Choroid plexus epithelial cell (primary cell): ENCODE data around the gene RAD17.
"Not testable (repeated sequence)": the region's sequence is repeated elsewhere in the genome, so short reads cannot be mapped to it uniquely, and the experiment has no call there.

ENCODE experiments used
- DNase-seq: peaks from one replicate; pipeline ENCODE4 v3.0.0-alpha.2; 2010; ENCODE audit warnings: low read depth
- H3K4me3 ChIP-seq: 2 replicates; pipeline ENCODE4 v1.5.1; 2011; ENCODE audit warnings: low read depth, mild to moderate bottlenecking, control low read depth, low read length, moderate library complexity
- TF ChIP-seq, protein P1 (sequence below): conservative IDR thresholded peaks from 2 replicates; pipeline ENCODE4 v1.5.1; 2011; ENCODE audit warnings: low read depth, mild to moderate bottlenecking, control low read depth, inconsistent platforms, low read length, moderate library complexity

The RAD17 gene

DNA sequence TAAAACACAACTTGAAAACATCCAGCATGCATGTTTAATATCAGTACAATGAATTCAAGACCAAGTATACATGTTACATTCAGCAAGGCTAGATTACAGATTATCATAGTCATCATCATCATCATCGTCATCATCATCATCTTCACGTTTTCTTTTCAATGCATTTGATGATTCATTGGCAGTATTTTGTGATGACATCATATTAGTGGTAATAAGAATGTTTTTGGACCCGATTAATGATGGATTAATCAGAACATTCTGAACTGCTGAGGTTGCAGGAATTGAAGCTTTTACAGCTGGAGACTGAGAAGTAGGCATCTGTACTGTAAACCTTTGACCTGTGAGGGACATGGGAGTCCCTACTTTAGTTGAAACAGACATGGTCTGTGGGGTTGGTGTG is 4.8 kb upstream of the RAD17 start:
- DNase-seq = no peak
- TF ChIP-seq, protein P1, sequence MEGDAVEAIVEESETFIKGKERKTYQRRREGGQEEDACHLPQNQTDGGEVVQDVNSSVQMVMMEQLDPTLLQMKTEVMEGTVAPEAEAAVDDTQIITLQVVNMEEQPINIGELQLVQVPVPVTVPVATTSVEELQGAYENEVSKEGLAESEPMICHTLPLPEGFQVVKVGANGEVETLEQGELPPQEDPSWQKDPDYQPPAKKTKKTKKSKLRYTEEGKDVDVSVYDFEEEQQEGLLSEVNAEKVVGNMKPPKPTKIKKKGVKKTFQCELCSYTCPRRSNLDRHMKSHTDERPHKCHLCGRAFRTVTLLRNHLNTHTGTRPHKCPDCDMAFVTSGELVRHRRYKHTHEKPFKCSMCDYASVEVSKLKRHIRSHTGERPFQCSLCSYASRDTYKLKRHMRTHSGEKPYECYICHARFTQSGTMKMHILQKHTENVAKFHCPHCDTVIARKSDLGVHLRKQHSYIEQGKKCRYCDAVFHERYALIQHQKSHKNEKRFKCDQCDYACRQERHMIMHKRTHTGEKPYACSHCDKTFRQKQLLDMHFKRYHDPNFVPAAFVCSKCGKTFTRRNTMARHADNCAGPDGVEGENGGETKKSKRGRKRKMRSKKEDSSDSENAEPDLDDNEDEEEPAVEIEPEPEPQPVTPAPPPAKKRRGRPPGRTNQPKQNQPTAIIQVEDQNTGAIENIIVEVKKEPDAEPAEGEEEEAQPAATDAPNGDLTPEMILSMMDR = no peak
- no peak overlapping the region for H3K4me3 ChIP-seq

DNA sequence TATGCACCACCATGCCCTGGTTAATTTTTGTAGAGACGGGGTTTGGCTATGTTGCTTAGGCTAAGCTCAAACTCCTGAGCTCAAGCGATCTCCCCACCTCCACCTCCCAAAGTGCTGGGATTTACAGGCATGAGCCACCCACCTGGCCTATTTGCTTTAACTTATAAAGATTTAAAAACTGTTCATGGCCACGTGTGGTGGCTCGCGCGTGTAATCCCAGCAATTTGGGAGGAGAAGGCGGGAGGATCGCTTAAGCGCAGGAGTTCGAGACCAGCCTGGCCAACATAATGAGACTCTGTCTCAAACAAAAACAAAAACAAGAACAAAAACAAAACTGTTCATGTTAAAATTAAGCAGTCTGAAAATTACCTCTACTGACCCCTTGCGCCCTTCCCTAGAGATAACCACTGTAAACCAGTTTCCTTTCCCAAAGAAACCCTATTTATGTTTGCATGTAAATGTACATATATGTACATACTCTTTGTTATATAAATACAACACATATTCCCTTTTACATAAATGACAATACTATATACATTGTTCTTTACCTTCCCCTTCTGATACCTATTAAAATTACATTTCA is 1.8 kb upstream of the RAD17 start:
- no peak for DNase-seq
- peak overlapping the region; percentile 91 for H3K4me3 ChIP-seq
- TF ChIP-seq, protein P1 = no peak

DNA sequence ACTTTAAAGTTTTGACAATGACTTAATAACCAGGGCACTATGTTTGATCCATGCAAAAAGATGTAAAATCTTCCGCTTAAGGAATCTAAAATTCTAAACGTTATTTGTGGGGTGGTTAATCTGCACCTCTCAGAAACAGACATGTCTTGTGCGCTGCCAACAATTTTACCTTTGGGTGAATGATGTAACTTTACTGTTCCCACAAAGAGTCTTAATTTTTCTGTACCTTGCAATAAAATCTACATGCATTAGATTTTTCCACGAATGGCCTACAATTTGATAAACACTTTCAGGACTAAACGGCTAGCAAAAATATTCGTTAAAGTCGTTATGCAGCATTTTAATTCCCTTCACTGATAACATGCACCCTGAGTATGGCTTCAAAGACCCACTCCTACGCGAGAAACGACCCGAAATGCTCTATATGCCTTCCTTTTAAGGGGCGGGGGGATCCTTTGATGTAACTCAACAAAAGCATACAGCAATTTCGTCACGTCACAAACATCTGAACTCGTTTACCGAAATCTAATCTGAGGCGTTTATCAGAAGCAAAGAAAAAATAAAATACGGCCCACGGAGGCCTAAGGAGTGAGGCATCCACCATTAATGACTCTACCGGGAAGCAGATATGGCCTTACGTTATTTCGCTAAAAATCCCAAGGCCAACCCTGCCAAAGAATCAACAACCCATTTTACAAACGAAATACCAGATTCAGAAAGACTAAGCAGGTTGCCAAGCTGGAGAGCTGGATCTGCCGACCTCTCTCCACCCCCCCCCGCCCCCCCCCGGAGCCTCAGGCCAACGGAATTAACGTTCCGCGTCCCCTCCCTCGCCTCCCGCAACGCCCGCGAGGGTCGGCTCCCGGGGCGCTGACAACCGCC is 919 bp upstream of the RAD17 start:
- peak overlapping the region; percentile 91 for H3K4me3 ChIP-seq
- DNase-seq = peak; percentile 10

DNA sequence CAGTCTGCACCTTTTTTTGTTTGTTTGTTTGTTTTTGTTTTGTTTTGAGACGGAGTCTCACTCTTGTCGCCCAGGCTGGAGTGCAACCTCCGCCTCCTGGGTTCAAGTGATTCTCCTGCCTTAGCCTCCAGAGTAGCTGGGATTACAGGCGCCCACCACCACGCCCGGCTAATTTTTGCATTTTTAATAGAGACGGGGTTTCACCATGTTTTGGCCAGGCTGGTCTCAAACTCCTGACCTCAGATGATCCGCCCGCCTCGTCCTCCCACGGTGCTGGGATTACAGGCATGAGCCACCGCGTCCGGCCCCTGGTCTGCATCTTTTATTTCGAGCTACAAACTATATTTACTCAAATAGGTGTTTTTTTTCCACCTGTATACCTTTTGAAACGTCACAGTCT is 717 bp downstream of the RAD17 start:
- H3K4me3 ChIP-seq = peak overlapping the region; percentile 91
- not testable (repeated sequence) for DNase-seq

More for the DNA sequence above, 919 bp upstream of the RAD17 start:
- TF ChIP-seq, protein P1 = no peak

DNA sequence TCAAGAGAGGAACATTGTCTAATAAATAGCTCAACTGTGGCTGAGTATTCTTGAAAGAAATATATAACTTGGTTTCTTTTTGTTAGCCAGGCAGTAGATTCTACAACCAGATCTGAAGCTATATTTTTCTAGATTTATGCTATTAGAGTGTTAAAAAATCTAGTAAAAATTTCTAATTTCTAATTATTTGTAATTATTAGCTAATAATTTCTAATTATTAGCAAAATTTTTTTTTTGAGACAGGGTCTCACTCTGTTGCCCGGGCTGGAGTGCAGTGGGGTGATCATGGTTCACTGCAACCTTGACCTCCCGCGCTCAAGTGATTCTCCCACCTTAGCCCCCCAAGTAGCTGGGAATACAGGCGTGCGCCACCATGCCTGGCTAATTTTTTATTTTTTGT is 2.8 kb downstream of the RAD17 start:
- TF ChIP-seq, protein P1 = no peak
- no peak for DNase-seq
- no peak overlapping the region for H3K4me3 ChIP-seq

DNA sequence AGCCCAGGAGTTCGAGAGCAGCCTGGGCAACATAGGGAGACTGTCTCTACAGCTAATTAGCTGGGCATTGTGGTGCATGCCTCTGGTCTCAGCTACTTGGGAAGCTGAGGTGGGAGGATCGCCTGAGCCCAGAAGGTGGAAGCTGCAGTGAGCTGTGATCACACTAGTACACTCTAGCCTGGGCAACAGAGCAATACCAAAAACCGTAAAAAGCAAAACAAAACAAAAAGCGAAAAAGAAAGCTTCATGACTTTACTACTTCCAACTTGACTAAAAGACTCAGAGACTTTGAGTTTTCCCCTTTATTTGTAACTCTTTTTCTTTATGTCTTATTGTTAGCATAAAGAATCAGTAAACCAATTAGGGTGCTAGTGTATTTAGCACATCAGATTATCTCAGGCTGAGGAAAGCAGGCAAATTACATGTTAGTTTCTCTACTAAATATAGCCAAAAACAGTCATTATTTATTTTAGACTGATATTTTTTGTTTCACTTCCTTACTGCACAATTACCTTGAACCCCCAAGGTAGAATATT is 5.4 kb downstream of the RAD17 start:
- no peak overlapping the region for H3K4me3 ChIP-seq
- no peak for DNase-seq
- TF ChIP-seq, protein P1 = no peak

DNA sequence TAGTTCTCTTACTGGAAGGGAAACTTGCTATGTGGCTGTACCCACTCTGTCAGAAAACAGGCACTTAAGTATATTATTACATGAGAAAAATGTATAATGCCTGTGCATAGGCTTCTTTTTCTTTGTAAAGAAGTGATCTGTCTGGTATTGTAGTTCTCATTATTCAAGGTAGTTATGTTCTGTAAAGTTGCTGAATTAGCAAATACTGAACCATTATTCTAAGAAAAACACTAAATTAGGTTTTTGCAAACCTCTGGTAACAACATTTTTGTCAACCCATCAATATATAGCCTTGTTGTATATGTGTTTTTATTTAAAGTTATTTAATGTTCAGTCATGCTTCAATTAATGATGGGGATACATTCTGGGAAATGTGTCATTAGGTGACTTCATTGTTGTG is 8.8 kb downstream of the RAD17 start:
- TF ChIP-seq, protein P1 = no peak
- no peak for DNase-seq
- no peak overlapping the region for H3K4me3 ChIP-seq
